DND-41 (cell line): Measurements from ENCODE around the gene HRC.

ENCODE experiments used
- ATAC-seq: fragments of 200-7000 bp; cut with Tn5 transposase; 3 replicates; pipeline ENCODE4 v1.9.1; 2021; ENCODE audit warnings: low read depth; ENCODE audit not compliant: insufficient read depth
- DNase-seq: peaks from one replicate; pipeline ENCODE4 v3.0.0-alpha.2; 2020
- H2AFZ ChIP-seq: 2 replicates; pipeline ENCODE4 v1.6.0; 2012; ENCODE audit warnings: low read depth, low read length
- H3K27ac ChIP-seq: 2 replicates; pipeline ENCODE4 v1.5.1; 2012; ENCODE audit warnings: low read length, inconsistent platforms
- H3K27me3 ChIP-seq: fragments of 200-600 bp; sonication (generic); 2 replicates; pipeline ENCODE4 v1.6.0; 2012; ENCODE audit warnings: low read length, mild to moderate bottlenecking, inconsistent platforms; ENCODE audit not compliant: insufficient read depth, poor library complexity
- H3K36me3 ChIP-seq: 2 replicates; pipeline ENCODE4 v1.5.1; 2012; ENCODE audit warnings: low read length, inconsistent platforms; ENCODE audit not compliant: insufficient read depth
- H3K4me1 ChIP-seq: 2 replicates; pipeline ENCODE4 v1.5.1; 2012; ENCODE audit warnings: mild to moderate bottlenecking, low read length; ENCODE audit not compliant: insufficient read depth
- H3K4me2 ChIP-seq: 2 replicates; pipeline ENCODE4 v1.6.0; 2012; ENCODE audit warnings: mild to moderate bottlenecking, moderate library complexity, low read length, inconsistent platforms; ENCODE audit not compliant: insufficient read depth
- H3K4me3 ChIP-seq, 2 experiments: fragments of 200-600 bp in 1 of 2; shearing (Covaris generic) in 1 of 2; 2 replicates each; pipeline ENCODE4 v1.5.1; 2012 to 2016; ENCODE audit warnings: inconsistent platforms in 2 of 2, low read length in 2 of 2, mild to moderate bottlenecking in 2 of 2, low read depth in 1 of 2, moderate library complexity in 1 of 2
- H3K79me2 ChIP-seq: 2 replicates; pipeline ENCODE4 v1.6.0; 2012; ENCODE audit warnings: low read length, inconsistent platforms; ENCODE audit not compliant: insufficient read depth
- H3K9ac ChIP-seq: 2 replicates; pipeline ENCODE4 v1.6.0; 2012; ENCODE audit warnings: low read depth, mild to moderate bottlenecking, inconsistent platforms, low read length, moderate library complexity
- H3K9me3 ChIP-seq: 2 replicates; pipeline ENCODE4 v1.5.1; 2012; ENCODE audit warnings: low read length, moderate library complexity, mild to moderate bottlenecking, inconsistent platforms; ENCODE audit not compliant: insufficient read depth, severe bottlenecking
- H4K20me1 ChIP-seq: 2 replicates; pipeline ENCODE4 v1.6.0; 2012; ENCODE audit warnings: low read length; ENCODE audit not compliant: insufficient read depth
- CTCF ChIP-seq: IDR thresholded peaks from 2 replicates; pipeline ENCODE4 v1.5.1; 2012; ENCODE audit warnings: borderline replicate concordance, low read length, moderate library complexity, mild to moderate bottlenecking; ENCODE audit not compliant: poor library complexity, severe bottlenecking; ENCODE audit errors: extremely low read depth
- EZH2 ChIP-seq: IDR thresholded peaks from 3 replicates; pipeline ENCODE4 v1.6.1; 2012; ENCODE audit warnings: borderline replicate concordance, low read depth, mild to moderate bottlenecking, moderate library complexity, low read length, inconsistent platforms; ENCODE audit not compliant: severe bottlenecking

HRC gene

GRCh38 chr19:49118565-49119410 lies 36.4 kb downstream of the HRC start, which contains the start of gene C19orf73:
C19orf73 (minus strand) TSS chr19:49119143; CDS start chr19:49119022, 121 bp downstream.
- peak; percentile 95 for DNase-seq
- Histone ChIP-seq H3K79me2 (peaks cover 22% of the 10 kb centered on the region), H3K4me3 (peak within 1 kb of the TSS; percentile 78 to 89), H3K36me3 (peaks cover 5% of the 10 kb centered on the region), H3K9me3 (no peaks in the 10 kb centered on the region), H3K9ac (peak within 1 kb of the TSS; percentile 84), H4K20me1 (peaks cover 6% of the 10 kb centered on the region), H3K27me3 (no peaks in the 10 kb centered on the region), H2AFZ (peak within 1 kb of the TSS; percentile 90), H3K4me2 (peak within 1 kb of the TSS; percentile 94), H3K27ac (peak within 1 kb of the TSS; percentile 93), H3K4me1 (peaks cover 52% of the 10 kb centered on the region)
- peak; percentile 78 for ATAC-seq
- peak; percentile 43 for TF ChIP-seq CTCF
- TF ChIP-seq EZH2, result no peak

GRCh38 chr19:49117677-49118564 lies 37.3 kb downstream of the HRC start:
- peaks cover 6% of the 10 kb centered on the region for H4K20me1 ChIP-seq
- ATAC-seq, result no peak
- H3K4me1 ChIP-seq, result peaks cover 61% of the 10 kb centered on the region
- peak overlapping the region; percentile 93 for H3K27ac ChIP-seq
- no peak for DNase-seq
- H3K79me2 ChIP-seq, result peaks cover 22% of the 10 kb centered on the region
- H3K36me3 ChIP-seq, result peaks cover 5% of the 10 kb centered on the region
- no peak for TF ChIP-seq CTCF
- no peak for TF ChIP-seq EZH2
- H3K27me3 ChIP-seq, result no peaks in the 10 kb centered on the region
- peak overlapping the region; percentile 49 to 89 for H3K4me3 ChIP-seq
- H3K9ac ChIP-seq, result peak overlapping the region; percentile 84
- peak overlapping the region; percentile 93 for H3K4me2 ChIP-seq
- no peaks in the 10 kb centered on the region for H3K9me3 ChIP-seq
- peak overlapping the region; percentile 90 for H2AFZ ChIP-seq

GRCh38 chr19:49116544-49116943 lies 38.7 kb downstream of the HRC start:
- H3K79me2 ChIP-seq, result peaks cover 22% of the 10 kb centered on the region
- no peak overlapping the region for H3K4me3 ChIP-seq
- ATAC-seq (no peak), DNase-seq (no peak)
- TF ChIP-seq CTCF (no peak), EZH2 (no peak)
- H3K9me3 ChIP-seq, result no peaks in the 10 kb centered on the region
- H3K4me1 ChIP-seq, result peaks cover 62% of the 10 kb centered on the region
- peaks cover 5% of the 10 kb centered on the region for H3K36me3 ChIP-seq
- H3K27ac ChIP-seq, result no peak overlapping the region
- H4K20me1 ChIP-seq, result peaks cover 6% of the 10 kb centered on the region
- no peak overlapping the region for H3K9ac ChIP-seq
- H2AFZ ChIP-seq, result no peak overlapping the region
- no peaks in the 10 kb centered on the region for H3K27me3 ChIP-seq
- H3K4me2 ChIP-seq, result no peak overlapping the region
